ENCODE measurements around the gene ADCY10. TPM values are rescaled to one million over a fixed set of nuclear protein-coding genes. Genes with fewer than 3 reads are reported as not detected.

ADCY10 gene
- total and polyA plus RNA-seq, 2 of the 8 experiments (the other 6 are each of a cell fraction or from before 2014, with no cell fraction given), result 0.02 TPM; not detected in 1

DNA sequence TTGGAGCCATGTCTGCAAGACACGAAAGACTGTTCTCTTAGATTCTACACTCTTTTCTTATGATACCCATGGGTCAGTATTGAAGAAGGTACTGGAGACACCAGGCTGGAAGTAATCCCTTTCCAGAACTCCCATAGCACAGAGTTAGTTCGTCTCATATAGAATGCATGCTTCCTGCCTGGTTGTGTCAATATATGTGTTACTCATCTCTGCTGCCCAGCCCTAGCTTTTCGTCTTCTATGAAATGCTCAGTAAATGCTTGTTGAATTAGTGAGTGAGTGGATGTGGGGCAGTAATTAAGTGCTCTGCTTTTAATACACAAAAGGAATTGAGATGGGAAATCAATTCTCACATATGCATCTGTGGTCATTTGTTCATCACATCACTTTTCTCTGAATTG is 32.1 kb downstream of the ADCY10 start:
- Histone ChIP-seq H3K4me2 (ENCODE audit: insufficient read depth in 1 of 2, low read depth in 2 of 2, low read length in 2 of 2) (no peak overlapping the region), H3K79me1 (ENCODE audit: low read depth, low read length) (no peaks in the 10 kb centered on the region), H3K23me2 (ENCODE audit: low read depth, low read length) (no peaks in the 10 kb centered on the region), H3K23ac (ENCODE audit: insufficient read length) (no peak overlapping the region), H2AK5ac (ENCODE audit: low read depth, low read length) (no peak overlapping the region), H4K91ac (replicated peaks; ENCODE audit: insufficient read length, low read length) (no peak overlapping the region), H3K36me3 (ENCODE audit: control insufficient read depth in 2 of 4, insufficient read depth in 4 of 4, low read length in 3 of 4) (no peaks in the 10 kb centered on the region), H3K27ac (ENCODE audit: low read depth, low read length) (no peak overlapping the region), H3K14ac (ENCODE audit: insufficient read length) (no peak overlapping the region), H2AFZ (ENCODE audit: low read length) (no peak overlapping the region), H2BK5ac (ENCODE audit: low read depth, low read length) (no peak overlapping the region), H2BK12ac (ENCODE audit: low read depth, low read length) (no peak overlapping the region), H2BK15ac (ENCODE audit: low read length) (no peak overlapping the region), H2BK20ac (ENCODE audit: low read length) (no peak overlapping the region), H3K9ac (replicated peaks in 1 of 4; ENCODE audit: extremely low read depth in 1 of 4, low read depth in 3 of 4, low read length in 3 of 4) (no peak overlapping the region), H3K79me2 (ENCODE audit: control insufficient read depth in 1 of 2, insufficient read depth in 2 of 2, low read length in 2 of 2) (no peaks in the 10 kb centered on the region), H4K20me1 (replicated peaks in 1 of 2; ENCODE audit: control insufficient read depth in 1 of 2, insufficient read depth in 2 of 2, low read length in 2 of 2) (no peaks in the 10 kb centered on the region), H3K18ac (ENCODE audit: extremely low read depth, low read length) (no peak overlapping the region), H2BK120ac (replicated peaks; ENCODE audit: low read depth, low read length) (no peak overlapping the region), H3K9me3 (ENCODE audit: insufficient read depth in 2 of 2, low read depth in 1 of 2, low read length in 1 of 2) (no peaks in the 10 kb centered on the region), H3K56ac (replicated peaks; ENCODE audit: insufficient read length, low read depth, low read length) (no peak overlapping the region), H3K4me1 (replicated peaks in 1 of 4; ENCODE audit: control insufficient read depth in 3 of 4, insufficient read depth in 4 of 4, low read length in 3 of 4) (no peaks in the 10 kb centered on the region), H4K5ac (ENCODE audit: insufficient read length, low read depth, low read length) (no peak overlapping the region), H3K4ac (replicated peaks; ENCODE audit: insufficient read length, low read depth, low read length) (no peak overlapping the region), H3K4me3 (ENCODE audit: extremely low read depth in 1 of 4, insufficient read depth in 2 of 4, low read depth in 3 of 4, low read length in 4 of 4) (no peak overlapping the region), H4K8ac (ENCODE audit: extremely low read depth, insufficient read depth, low read length) (no peak overlapping the region), H3K27me3 (replicated peaks in 1 of 4; ENCODE audit: control insufficient read depth in 3 of 4, extremely low read depth in 1 of 4, insufficient read depth in 3 of 4, low read length in 3 of 4) (no peaks in the 10 kb centered on the region)
- CTCF ChIA-PET (ENCODE audit: partially characterized antibody), result interaction anchor here (1.8 to 2.0 kb wide), 2 partner anchors 11 to 21 kb away, joined by 5 to 6 read pairs; no protein-coding TSS in a partner anchor
- FAIRE-seq (no peak), DNase-seq (ENCODE audit: low read depth in 1 of 2, low spot score in 2 of 2) (no peak)
- 98% methylated on average over 3 of the region's 3 CpGs; no CpG with 5 or more reads in 1 of the 2 experiments for WGBS, 2 experiments (ENCODE audit: extremely low coverage in 1 of 2, insufficient coverage in 1 of 2, insufficient read length in 1 of 2, insufficient replicate concordance in 2 of 2, low coverage in 1 of 2, low lambda C conversion rate in 2 of 2, missing lambda C conversion rate in 1 of 2)
- POLR2A ChIA-PET (ENCODE audit: partially characterized antibody), result interaction anchor here (2.5 kb wide), 1 partner anchor 54 kb away, joined by 5 read pairs; no protein-coding TSS in a partner anchor
- TF ChIP-seq, protein P1, sequence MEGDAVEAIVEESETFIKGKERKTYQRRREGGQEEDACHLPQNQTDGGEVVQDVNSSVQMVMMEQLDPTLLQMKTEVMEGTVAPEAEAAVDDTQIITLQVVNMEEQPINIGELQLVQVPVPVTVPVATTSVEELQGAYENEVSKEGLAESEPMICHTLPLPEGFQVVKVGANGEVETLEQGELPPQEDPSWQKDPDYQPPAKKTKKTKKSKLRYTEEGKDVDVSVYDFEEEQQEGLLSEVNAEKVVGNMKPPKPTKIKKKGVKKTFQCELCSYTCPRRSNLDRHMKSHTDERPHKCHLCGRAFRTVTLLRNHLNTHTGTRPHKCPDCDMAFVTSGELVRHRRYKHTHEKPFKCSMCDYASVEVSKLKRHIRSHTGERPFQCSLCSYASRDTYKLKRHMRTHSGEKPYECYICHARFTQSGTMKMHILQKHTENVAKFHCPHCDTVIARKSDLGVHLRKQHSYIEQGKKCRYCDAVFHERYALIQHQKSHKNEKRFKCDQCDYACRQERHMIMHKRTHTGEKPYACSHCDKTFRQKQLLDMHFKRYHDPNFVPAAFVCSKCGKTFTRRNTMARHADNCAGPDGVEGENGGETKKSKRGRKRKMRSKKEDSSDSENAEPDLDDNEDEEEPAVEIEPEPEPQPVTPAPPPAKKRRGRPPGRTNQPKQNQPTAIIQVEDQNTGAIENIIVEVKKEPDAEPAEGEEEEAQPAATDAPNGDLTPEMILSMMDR (IDR thresholded peaks at IDR 0.05; ENCODE audit: control extremely low read depth in 1 of 3, insufficient read depth in 1 of 3, low read depth in 1 of 3, low read length in 3 of 3), result no peak
- TF ChIP-seq TCF12 (IDR thresholded peaks at IDR 0.05; ENCODE audit: low read depth, low read length), result no peak
- TF ChIP-seq HDAC2 (IDR thresholded peaks at IDR 0.05; ENCODE audit: borderline replicate concordance in 1 of 2, low read depth in 2 of 2, low read length in 2 of 2), result no peak
- TF ChIP-seq KDM5A (IDR thresholded peaks at IDR 0.05; ENCODE audit: low read length), result no peak
- no peak for TF ChIP-seq RNF2 (IDR thresholded peaks at IDR 0.05; ENCODE audit: borderline replicate concordance, low read depth, low read length, missing control alignments, poor library complexity, severe bottlenecking)
- no peak for TF ChIP-seq GABPA (IDR thresholded peaks at IDR 0.05; ENCODE audit: borderline replicate concordance, insufficient read depth, low read length)
- no peak for TF ChIP-seq SIX5 (IDR thresholded peaks at IDR 0.05; ENCODE audit: low read depth, low read length)
- TF ChIP-seq TEAD4 (IDR thresholded peaks at IDR 0.05; ENCODE audit: low read depth, low read length), result no peak
- TF ChIP-seq, protein P2, sequence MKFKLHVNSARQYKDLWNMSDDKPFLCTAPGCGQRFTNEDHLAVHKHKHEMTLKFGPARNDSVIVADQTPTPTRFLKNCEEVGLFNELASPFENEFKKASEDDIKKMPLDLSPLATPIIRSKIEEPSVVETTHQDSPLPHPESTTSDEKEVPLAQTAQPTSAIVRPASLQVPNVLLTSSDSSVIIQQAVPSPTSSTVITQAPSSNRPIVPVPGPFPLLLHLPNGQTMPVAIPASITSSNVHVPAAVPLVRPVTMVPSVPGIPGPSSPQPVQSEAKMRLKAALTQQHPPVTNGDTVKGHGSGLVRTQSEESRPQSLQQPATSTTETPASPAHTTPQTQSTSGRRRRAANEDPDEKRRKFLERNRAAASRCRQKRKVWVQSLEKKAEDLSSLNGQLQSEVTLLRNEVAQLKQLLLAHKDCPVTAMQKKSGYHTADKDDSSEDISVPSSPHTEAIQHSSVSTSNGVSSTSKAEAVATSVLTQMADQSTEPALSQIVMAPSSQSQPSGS (IDR thresholded peaks at IDR 0.05; ENCODE audit: low read length), result no peak
